ENCODE results near the gene LRRK1. TPM values are rescaled to one million over a fixed set of nuclear protein-coding genes. Genes with fewer than 3 reads are reported as not detected.

The LRRK1 gene
- total and polyA plus RNA-seq, 2 of the 4 experiments (the other 2 are of a cell fraction), result 3.0 to 5.8 TPM

GRCh38 chr15:100985401-100985800 is 66.2 kb downstream of the LRRK1 start:
- H3K4me1 ChIP-seq (ENCODE audit: control insufficient read depth, insufficient read depth, low read length), result no peaks in the 10 kb centered on the region
- H3K4ac ChIP-seq (ENCODE audit: low read depth, low read length), result no peak overlapping the region
- 70% methylated on average over 2 of the region's 4 CpGs; no CpG with 5 or more reads in 1 of the 2 experiments for WGBS, 2 experiments (ENCODE audit: extremely low coverage in 2 of 2, insufficient read length in 1 of 2)
- H2AFZ ChIP-seq (replicated peaks; ENCODE audit: low read length, poor library complexity), result no peak overlapping the region
- H2AK5ac ChIP-seq (ENCODE audit: low read depth, low read length), result no peak overlapping the region
- no peak overlapping the region for H3K56ac ChIP-seq (ENCODE audit: extremely low read depth, insufficient read depth, low read length)
- no peak overlapping the region for H3K18ac ChIP-seq (ENCODE audit: low read depth, low read length)
- no peak for ATAC-seq (ENCODE audit: low read depth)
- H3K79me1 ChIP-seq (ENCODE audit: low read depth in 1 of 2, low read length in 2 of 2), result no peaks in the 10 kb centered on the region; a peak in 1 of 4 replicates
- DNase-seq, result no peak
- H3K36me3 ChIP-seq (ENCODE audit: control insufficient read depth, insufficient read depth, low read length), result peaks cover 7% of the 10 kb centered on the region
- H4K5ac ChIP-seq (ENCODE audit: low read depth, low read length), result no peak overlapping the region
- H3K9me3 ChIP-seq (ENCODE audit: control insufficient read depth, insufficient read depth, low read length), result no peaks in the 10 kb centered on the region
- no peak overlapping the region for H2BK120ac ChIP-seq (ENCODE audit: low read depth, low read length)
- H4K20me1 ChIP-seq (ENCODE audit: insufficient read depth, low read length), result no peaks in the 10 kb centered on the region
- H4K91ac ChIP-seq (ENCODE audit: insufficient read depth, low read depth, low read length), result no peak overlapping the region
- no peak overlapping the region for H2BK20ac ChIP-seq (ENCODE audit: low read depth, low read length)
- ChIA-PET CTCF (no interaction called here), POLR2A (ENCODE audit: unreplicated experiment) (no interaction called here)
- no peaks in the 10 kb centered on the region for H3K27me3 ChIP-seq (ENCODE audit: control insufficient read depth, insufficient read depth, low read length)
- no peak for TF ChIP-seq ELK1 (IDR thresholded peaks at IDR 0.05; ENCODE audit: borderline replicate concordance, low read depth, low read length)
- TF ChIP-seq MAFK (IDR thresholded peaks at IDR 0.05; ENCODE audit: low read depth, low read length), result no peak
- no peak for TF ChIP-seq RAD21 (IDR thresholded peaks at IDR 0.05; ENCODE audit: low read length)
- no peak for TF ChIP-seq MAZ (IDR thresholded peaks at IDR 0.05; ENCODE audit: borderline replicate concordance, low read depth, low read length)
- no peak for TF ChIP-seq CTCF (conservative IDR thresholded peaks at IDR 0.05; ENCODE audit: low read depth, low read length)
- no peak for TF ChIP-seq CEBPB (IDR thresholded peaks at IDR 0.05; ENCODE audit: low read depth, low read length)
- no peak for TF ChIP-seq RFX5 (IDR thresholded peaks at IDR 0.05; ENCODE audit: low read depth, low read length)
- no peak for TF ChIP-seq NFE2L2 (IDR thresholded peaks at IDR 0.05; ENCODE audit: low read depth, low read length)
- TF ChIP-seq MXI1 (IDR thresholded peaks at IDR 0.05; ENCODE audit: borderline replicate concordance, low read depth, low read length), result no peak
- no peak for TF ChIP-seq FOS (IDR thresholded peaks at IDR 0.05; ENCODE audit: low read depth, low read length)
- TF ChIP-seq BHLHE40 (IDR thresholded peaks at IDR 0.05; ENCODE audit: low read depth, low read length), result no peak
- TF ChIP-seq USF2 (IDR thresholded peaks at IDR 0.05; ENCODE audit: low read depth, low read length), result no peak
- TF ChIP-seq CHD1 (IDR thresholded peaks at IDR 0.05; ENCODE audit: low read depth, low read length), result no peak
- no peak for TF ChIP-seq RCOR1 (IDR thresholded peaks at IDR 0.05; ENCODE audit: insufficient replicate concordance, low read length)
- no peak for TF ChIP-seq POLR2A (IDR thresholded peaks at IDR 0.05; ENCODE audit: low read depth, low read length)
- TF ChIP-seq SMC3 (IDR thresholded peaks at IDR 0.05; ENCODE audit: low read depth, low read length), result no peak
- no peak overlapping the region for H2BK15ac ChIP-seq (ENCODE audit: low read depth, low read length)
- H3K4me2 ChIP-seq (ENCODE audit: low read depth, low read length), result no peak overlapping the region
- peaks cover 3% of the 10 kb centered on the region; the same call in 1 of the 2 replicates for H3K9me1 ChIP-seq (ENCODE audit: insufficient read depth, low read length)
- dilution Hi-C loops (cut with HindIII; ENCODE audit: low sequenced_read_pairs, unreplicated experiment) (no loop called here), intact Hi-C loops (cut with micrococcal nuclease) (no loop called here), in situ Hi-C loops (cut with MboI; ENCODE audit: low sequenced_read_pairs) (no loop called here)
- no TSS peak for BruUV-seq (replicated peaks)
- H2AK9ac ChIP-seq (replicated peaks; ENCODE audit: low read depth, low read length, poor library complexity), result no peak overlapping the region
- no peak overlapping the region for H3K14ac ChIP-seq (replicated peaks; ENCODE audit: low read depth, low read length)
- H4K8ac ChIP-seq (ENCODE audit: low read depth in 2 of 2, low read length in 2 of 2), result no peak overlapping the region
- no peak overlapping the region for H3K9ac ChIP-seq (ENCODE audit: low read depth, low read length)
- no peak overlapping the region for H2BK5ac ChIP-seq (ENCODE audit: low read depth, low read length, poor library complexity, severe bottlenecking)
- no peak overlapping the region for H3K27ac ChIP-seq (ENCODE audit: insufficient read depth, low read length)
- H3K4me3 ChIP-seq (ENCODE audit: insufficient read depth, low read depth, low read length), result no peak overlapping the region
- H3K23ac ChIP-seq (ENCODE audit: low read depth, low read length), result no peak overlapping the region
